Measurements from ENCODE around the gene EIF1.
A peak's percentile ranks its signal among the peaks of the same experiment; 100 is the strongest.

EIF1 gene

GRCh38 chr17:41649923-41650519, 38.7 kb upstream of the EIF1 start:
- no peak for TF ChIP-seq TCF12 (IDR thresholded peaks at IDR 0.05; ENCODE audit: low read depth)

- peak; percentile 89; the same call in 1 of the 2 replicates for TF ChIP-seq NFIC (IDR thresholded peaks at IDR 0.05)
- TF ChIP-seq ZBTB7A (IDR thresholded peaks at IDR 0.05; ENCODE audit: low read depth), result peak; percentile 78
- no peak for TF ChIP-seq RAD21 (IDR thresholded peaks at IDR 0.05; ENCODE audit: low read depth)
- TF ChIP-seq TAF1 (IDR thresholded peaks at IDR 0.05; ENCODE audit: low read depth), result no peak
- TF ChIP-seq FOXM1 (IDR thresholded peaks at IDR 0.05; ENCODE audit: borderline replicate concordance, low read depth), result peak; percentile 67
Measured at GRCh38 chr17:41650794-41651624, 37.7 kb upstream of the EIF1 start.

- TF ChIP-seq FOXM1 (IDR thresholded peaks at IDR 0.05; ENCODE audit: borderline replicate concordance, low read depth) (no peak), CEBPB (IDR thresholded peaks at IDR 0.05) (no peak), TCF12 (IDR thresholded peaks at IDR 0.05; ENCODE audit: low read depth) (peak; percentile 95; the same call in 1 of the 2 replicates), REST (IDR thresholded peaks at IDR 0.05; ENCODE audit: low read depth) (no peak), ZBTB7A (IDR thresholded peaks at IDR 0.05; ENCODE audit: low read depth) (no peak), EP300 (IDR thresholded peaks at IDR 0.05; ENCODE audit: borderline replicate concordance) (peak; percentile 82), MAX (IDR thresholded peaks at IDR 0.05) (peak; percentile 74), NFIC (IDR thresholded peaks at IDR 0.05) (peak; percentile 41; the same call in 1 of the 2 replicates), CREB1 (IDR thresholded peaks at IDR 0.05; ENCODE audit: low read depth) (no peak), TEAD4 (IDR thresholded peaks at IDR 0.05) (peak; percentile 93), YY1 (IDR thresholded peaks at IDR 0.05; ENCODE audit: low read depth) (no peak), TAF1 (IDR thresholded peaks at IDR 0.05; ENCODE audit: low read depth) (no peak), RAD21 (IDR thresholded peaks at IDR 0.05; ENCODE audit: low read depth) (no peak), USF1 (IDR thresholded peaks at IDR 0.05) (0 out of 2 replicates have a peak, but pooled peaks have one; percentile 5), EGR1 (IDR thresholded peaks at IDR 0.05) (no peak)
Measured at GRCh38 chr17:41651625-41652460, 36.8 kb upstream of the EIF1 start.

GRCh38 chr17:41652461-41652970, 36.2 kb upstream of the EIF1 start:
- TF ChIP-seq TCF12 (IDR thresholded peaks at IDR 0.05; ENCODE audit: low read depth) (peak; percentile 70), USF1 (IDR thresholded peaks at IDR 0.05) (no peak), CEBPB (IDR thresholded peaks at IDR 0.05) (no peak), ZBTB7A (IDR thresholded peaks at IDR 0.05; ENCODE audit: low read depth) (no peak), NFIC (IDR thresholded peaks at IDR 0.05) (peak; percentile 63; the same call in 1 of the 2 replicates), CREB1 (IDR thresholded peaks at IDR 0.05; ENCODE audit: low read depth) (no peak), TEAD4 (IDR thresholded peaks at IDR 0.05) (0 out of 2 replicates have a peak, but pooled peaks have one; percentile 15), RAD21 (IDR thresholded peaks at IDR 0.05; ENCODE audit: low read depth) (no peak), TAF1 (IDR thresholded peaks at IDR 0.05; ENCODE audit: low read depth) (no peak), EGR1 (IDR thresholded peaks at IDR 0.05) (no peak), FOXM1 (IDR thresholded peaks at IDR 0.05; ENCODE audit: borderline replicate concordance, low read depth) (no peak), MAX (IDR thresholded peaks at IDR 0.05) (no peak), REST (IDR thresholded peaks at IDR 0.05; ENCODE audit: low read depth) (no peak), EP300 (IDR thresholded peaks at IDR 0.05; ENCODE audit: borderline replicate concordance) (peak; percentile 70), YY1 (IDR thresholded peaks at IDR 0.05; ENCODE audit: low read depth) (no peak)

- TF ChIP-seq FOXM1 (IDR thresholded peaks at IDR 0.05; ENCODE audit: borderline replicate concordance, low read depth), result no peak
- TF ChIP-seq USF1 (IDR thresholded peaks at IDR 0.05), result no peak
- no peak for TF ChIP-seq CREB1 (IDR thresholded peaks at IDR 0.05; ENCODE audit: low read depth)
- no peak for TF ChIP-seq YY1 (IDR thresholded peaks at IDR 0.05; ENCODE audit: low read depth)
- TF ChIP-seq TCF12 (IDR thresholded peaks at IDR 0.05; ENCODE audit: low read depth), result no peak
Measured at GRCh38 chr17:41653421-41653820, 35.3 kb upstream of the EIF1 start.

All from Ishikawa (cell line).